ENCODE results near the gene NR4A1.
A peak's percentile ranks its signal among the peaks of the same experiment; 100 is the strongest.

- TF ChIP-seq, protein P1, sequence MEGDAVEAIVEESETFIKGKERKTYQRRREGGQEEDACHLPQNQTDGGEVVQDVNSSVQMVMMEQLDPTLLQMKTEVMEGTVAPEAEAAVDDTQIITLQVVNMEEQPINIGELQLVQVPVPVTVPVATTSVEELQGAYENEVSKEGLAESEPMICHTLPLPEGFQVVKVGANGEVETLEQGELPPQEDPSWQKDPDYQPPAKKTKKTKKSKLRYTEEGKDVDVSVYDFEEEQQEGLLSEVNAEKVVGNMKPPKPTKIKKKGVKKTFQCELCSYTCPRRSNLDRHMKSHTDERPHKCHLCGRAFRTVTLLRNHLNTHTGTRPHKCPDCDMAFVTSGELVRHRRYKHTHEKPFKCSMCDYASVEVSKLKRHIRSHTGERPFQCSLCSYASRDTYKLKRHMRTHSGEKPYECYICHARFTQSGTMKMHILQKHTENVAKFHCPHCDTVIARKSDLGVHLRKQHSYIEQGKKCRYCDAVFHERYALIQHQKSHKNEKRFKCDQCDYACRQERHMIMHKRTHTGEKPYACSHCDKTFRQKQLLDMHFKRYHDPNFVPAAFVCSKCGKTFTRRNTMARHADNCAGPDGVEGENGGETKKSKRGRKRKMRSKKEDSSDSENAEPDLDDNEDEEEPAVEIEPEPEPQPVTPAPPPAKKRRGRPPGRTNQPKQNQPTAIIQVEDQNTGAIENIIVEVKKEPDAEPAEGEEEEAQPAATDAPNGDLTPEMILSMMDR (conservative IDR thresholded peaks at IDR 0.05; ENCODE audit: low read depth, low read length): peak; percentile 25; the same call in 1 of the 2 replicates
- TF ChIP-seq EZH2 (IDR thresholded peaks at IDR 0.05; ENCODE audit: low read length, unreplicated experiment): no peak
Observed at GRCh38 chr12:52050758-52051541, at the start of gene NR4A1.
